Midbrain (tissue), 1 donor: ENCODE results near the gene RPL22L1.
"Not testable (repeated sequence)": the region's sequence is repeated elsewhere in the genome, so short reads cannot be mapped to it uniquely, and the experiment has no call there.

Experiments
- DNase-seq: peaks from one replicate; lab custom pipeline; 2025; lab: John Stamatoyannopoulos, UW

RPL22L1 gene

DNA sequence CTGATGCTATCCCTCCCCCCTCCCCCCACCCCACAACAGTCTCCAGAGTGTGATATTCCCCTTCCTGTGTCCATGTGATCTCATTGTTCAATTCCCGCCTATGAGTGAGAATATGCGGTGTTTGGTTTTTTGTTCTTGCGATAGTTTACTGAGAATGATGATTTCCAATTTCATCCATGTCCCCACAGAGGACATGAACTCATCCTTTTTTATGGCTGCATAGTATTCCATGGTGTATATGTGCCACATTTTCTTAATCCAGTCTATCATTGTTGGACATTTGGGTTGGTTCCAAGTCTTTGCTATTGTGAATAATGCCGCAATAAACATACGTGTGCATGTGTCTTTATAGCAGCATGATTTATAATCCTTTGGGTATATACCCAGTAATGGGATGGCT lies 8.7 kb upstream of the RPL22L1 start:
- DNase-seq: not testable (repeated sequence)

- not testable (repeated sequence) for DNase-seq
These were observed 7.3 kb upstream of the RPL22L1 start for GRCh38 chr3:170877311-170877710.

- DNase-seq: no peak
These were observed 6.5 kb upstream of the RPL22L1 start for GRCh38 chr3:170876537-170876936.

GRCh38 chr3:170869239-170869590 lies 780 bp downstream of the RPL22L1 start:
- no peak for DNase-seq

DNA sequence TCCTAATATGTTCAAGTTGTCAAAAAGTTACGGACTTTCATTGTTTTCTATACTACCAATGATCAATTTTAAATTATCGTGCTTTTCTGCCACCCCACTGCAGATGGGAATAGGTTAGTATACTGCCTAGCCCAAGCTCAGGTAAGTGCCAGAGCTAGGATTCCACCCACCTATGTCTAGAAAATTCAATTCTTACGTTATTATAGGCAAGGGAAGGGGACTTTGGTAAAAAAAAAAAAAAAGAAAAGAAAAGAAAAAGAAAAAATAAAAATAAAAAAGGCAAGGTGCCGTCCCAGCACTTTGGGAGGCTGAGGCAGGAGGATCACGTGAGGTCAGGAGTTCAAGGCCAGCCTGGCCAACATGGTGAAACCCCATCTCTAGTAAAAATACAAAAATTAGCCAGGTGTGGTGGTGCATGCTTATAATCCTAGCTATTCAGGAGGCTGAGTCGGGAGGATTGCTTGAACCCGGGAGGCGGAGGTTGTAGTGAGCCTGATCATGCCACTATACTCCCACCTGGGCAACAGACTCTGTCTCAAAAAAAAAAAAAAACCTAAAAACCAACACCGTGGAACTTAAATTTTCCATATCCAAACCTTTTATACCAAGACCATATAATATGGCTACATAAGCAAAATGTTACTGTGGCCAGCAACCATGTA lies 1.3 kb downstream of the RPL22L1 start:
- no peak for DNase-seq

- no peak for DNase-seq
These were observed 2.7 kb downstream of the RPL22L1 start for GRCh38 chr3:170867143-170867937.

- no peak for DNase-seq
These were observed 3.5 kb downstream of the RPL22L1 start for GRCh38 chr3:170866499-170866898.

DNA sequence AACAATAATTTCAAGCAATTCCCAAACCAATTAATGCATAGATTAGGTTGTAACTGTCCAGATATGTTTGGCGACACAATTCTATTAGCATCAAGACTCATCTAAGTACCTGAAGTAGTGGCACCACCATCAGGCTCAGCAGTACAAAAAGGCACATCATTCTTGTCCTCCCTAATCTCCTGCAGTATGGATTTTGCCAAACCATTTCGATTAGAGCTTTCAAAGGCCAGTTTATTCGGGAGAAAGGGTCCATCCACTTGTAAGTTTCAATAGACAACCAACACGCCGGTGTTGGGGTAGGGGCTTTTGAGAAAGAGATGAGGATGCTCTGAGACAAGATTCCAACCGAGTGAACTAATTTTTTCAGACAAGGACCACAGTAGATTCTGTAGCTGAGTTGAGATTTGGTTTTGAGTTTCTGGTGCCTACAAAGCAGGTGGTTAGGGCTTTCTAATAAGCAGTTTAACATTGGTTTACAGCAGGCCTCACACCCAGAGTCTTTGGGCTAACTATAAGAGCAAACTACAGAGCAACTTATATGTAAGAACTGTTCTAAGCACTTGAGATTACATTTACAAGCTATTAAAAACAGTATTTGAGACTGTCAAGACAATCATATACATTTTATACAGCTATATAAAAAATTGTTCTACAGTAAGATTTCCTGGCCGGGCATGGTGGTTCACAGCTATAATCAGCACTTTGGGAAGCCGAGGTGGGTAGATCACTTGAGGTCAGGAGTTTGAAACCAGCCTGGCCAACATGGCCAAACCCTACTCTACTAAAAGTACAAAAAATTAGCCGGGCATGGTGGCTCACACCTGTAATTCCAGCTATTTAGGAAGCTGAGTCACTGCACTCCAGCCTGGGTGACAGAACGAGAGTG lies 4.5 kb downstream of the RPL22L1 start:
- DNase-seq: no peak

DNA sequence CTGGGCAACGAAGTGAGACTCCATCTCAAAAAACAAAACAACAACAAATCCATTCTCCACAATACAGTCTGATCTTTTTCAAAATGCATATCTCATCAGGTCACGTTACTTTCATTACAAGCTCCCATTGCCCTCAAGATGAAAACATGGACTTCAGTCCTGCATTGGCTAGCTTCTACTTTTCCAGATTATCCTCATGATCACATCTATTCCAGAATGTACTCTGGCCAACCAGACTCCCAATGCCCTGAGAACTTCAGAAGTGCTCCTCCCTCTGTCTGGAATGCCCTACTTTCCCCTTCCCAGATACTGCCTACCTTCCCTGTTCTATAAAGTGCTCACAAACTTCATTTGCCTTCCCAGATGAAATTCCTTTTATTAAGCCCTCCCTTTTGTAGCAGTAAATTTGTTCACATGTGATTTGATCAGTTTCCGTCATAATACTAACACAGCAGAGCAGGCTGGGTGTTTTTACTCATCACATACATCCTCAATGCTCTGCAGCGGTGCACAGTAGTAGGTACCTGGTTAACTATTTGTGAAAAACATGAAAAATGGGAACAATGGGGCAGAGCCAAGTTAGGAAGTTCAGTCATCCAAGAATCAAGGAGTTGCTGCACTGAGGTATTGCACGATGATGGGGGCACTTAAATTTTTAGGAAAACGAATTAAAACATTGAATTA lies 5.3 kb downstream of the RPL22L1 start:
- DNase-seq: no peak

DNA sequence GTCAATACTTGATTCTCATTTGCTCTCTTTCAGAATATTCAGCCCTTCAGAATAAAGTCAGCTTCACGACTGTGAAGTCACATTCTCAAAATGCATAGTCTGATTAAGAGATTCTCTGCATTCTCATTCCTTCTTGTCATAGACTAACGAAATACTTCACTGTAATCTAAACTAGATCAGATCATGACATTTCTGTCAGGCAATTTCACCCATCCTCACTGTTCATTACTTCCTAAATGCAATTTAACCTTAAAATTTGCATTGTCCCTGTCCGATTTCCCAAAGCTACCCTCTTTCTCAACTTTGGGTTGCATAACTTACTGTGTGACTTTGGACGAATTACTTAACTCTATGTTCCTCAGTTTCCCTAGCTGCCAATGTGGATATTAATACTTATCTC lies 6.2 kb downstream of the RPL22L1 start:
- no peak for DNase-seq

- no peak for DNase-seq
These were observed 7.2 kb downstream of the RPL22L1 start for GRCh38 chr3:170862618-170863374.

- no peak for DNase-seq
These were observed 11.4 kb downstream of the RPL22L1 start for GRCh38 chr3:170858599-170858998.

DNA sequence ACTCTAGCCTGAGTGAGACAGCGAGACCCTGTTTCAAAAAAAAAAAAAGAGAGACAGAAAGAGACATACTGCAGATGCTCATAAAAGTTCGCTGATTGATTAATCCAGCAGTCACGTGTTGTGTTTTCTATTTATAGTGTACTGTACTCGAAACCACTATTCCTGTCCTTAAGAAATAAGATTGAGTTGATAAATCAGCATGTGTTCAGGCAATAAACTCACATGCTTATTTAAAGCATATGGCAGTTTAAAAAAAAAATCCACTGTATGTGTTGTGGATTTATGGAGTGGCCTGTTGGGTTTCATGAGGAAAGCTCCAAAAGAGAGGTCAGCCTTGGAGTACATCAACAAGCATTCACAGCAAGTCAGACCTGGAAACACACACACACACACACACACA lies 17.7 kb downstream of the RPL22L1 start:
- DNase-seq: no peak

DNA sequence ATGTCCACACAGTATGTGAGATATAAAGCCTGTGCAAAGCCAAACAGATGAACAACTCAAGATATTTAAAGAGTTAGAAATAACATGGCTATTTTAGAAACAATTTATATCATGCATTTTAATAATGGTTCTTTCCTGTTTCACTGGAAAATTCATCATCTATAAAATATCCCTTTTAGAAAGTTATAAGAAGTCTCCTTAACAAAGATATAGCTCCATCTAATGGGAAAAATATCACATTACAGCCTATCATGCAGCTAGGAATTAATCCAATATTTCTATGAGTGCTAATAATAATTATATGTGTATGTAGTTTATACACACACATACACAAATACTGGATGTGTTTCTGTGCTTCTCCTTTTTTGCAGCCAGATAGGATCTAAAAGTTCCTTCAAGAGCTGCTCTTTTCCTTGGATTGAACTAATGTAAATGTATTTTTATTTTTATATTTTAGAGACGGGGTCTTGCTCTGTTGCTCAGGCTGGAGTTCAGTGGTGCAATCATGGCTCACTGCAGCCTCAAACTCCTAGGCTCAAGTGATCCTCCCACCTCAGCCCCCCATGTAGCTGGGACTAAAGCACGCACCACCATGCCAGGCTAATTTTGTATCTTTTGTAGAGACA lies 21.6 kb downstream of the RPL22L1 start:
- DNase-seq: no peak

DNA sequence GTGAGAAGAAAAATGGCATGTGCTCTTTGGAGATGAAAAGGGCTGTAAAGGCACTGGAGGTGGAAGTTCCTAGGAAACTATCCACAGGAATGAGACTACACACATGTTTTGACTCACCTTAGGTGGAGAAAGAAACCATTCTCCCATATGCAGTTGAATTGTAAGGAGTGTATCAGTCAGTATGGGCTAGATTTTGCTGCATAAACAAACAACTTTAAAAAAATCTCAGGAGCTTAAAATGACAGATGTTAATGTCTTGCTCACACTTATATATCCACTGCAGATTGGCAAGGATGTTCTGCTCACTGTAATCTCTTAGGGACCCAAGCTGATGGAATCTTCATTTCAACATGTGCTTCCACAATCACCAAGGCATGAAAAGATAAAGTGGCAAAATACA lies 25.6 kb downstream of the RPL22L1 start:
- no peak for DNase-seq

- DNase-seq: no peak
These were observed 29.6 kb downstream of the RPL22L1 start for GRCh38 chr3:170840291-170840859.

DNA sequence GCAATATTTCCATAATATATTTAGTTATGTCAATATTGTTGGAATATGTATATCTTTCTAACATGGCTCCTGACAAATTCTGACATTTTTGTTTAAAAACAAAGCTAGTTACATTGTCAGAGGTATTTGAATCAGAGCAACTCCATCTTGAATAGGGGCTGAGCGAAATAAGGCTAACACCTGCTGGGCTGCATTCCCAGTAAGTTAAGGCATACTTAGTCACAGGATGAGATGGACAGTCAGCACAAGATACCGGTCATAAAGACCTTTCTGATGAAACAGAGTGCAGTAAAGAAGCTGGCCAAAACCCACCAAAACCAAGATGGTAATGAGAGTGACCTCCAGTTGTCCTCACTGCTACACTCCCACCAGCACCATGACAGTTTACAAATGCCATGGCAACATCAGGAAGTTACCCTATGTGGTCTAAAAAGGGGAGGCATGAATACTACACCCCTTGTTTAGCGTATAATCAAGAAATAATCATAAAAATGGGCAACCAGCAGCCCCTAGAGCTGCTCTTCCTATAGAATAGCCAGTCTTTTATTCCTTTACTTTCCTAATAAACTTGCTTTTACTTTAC lies 30.4 kb downstream of the RPL22L1 start:
- DNase-seq: no peak

- no peak for DNase-seq
These were observed 33.5 kb downstream of the RPL22L1 start for GRCh38 chr3:170836491-170836890.

GRCh38 chr3:170835336-170835735 lies 34.7 kb downstream of the RPL22L1 start:
- no peak for DNase-seq

DNA sequence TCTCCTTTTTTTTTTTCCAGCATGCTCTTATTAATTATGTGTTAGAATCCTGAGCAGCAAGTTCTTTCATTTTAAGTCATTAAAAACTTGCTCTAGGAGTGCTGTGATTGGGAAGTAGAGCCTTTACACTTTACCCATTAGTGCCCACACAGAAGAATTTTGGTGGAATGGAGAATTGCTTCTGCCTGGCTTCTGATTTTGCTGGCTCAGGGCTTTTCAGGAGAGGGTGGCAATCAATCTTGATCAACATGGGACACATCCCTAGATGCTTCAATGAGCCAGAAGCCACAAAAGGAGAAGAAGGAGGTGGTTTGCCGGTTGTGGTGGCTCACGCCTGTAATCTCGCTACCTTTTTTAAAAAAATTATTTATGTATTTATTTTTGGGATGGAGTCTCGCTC lies 39.4 kb downstream of the RPL22L1 start:
- DNase-seq: no peak
